ENCODE data around the gene GPR27. TPM values are rescaled to one million over a fixed set of nuclear protein-coding genes. Genes with fewer than 3 reads are reported as not detected.

Gene GPR27
- total RNA-seq, 1 donor from 2014 or later: not detected

DNA sequence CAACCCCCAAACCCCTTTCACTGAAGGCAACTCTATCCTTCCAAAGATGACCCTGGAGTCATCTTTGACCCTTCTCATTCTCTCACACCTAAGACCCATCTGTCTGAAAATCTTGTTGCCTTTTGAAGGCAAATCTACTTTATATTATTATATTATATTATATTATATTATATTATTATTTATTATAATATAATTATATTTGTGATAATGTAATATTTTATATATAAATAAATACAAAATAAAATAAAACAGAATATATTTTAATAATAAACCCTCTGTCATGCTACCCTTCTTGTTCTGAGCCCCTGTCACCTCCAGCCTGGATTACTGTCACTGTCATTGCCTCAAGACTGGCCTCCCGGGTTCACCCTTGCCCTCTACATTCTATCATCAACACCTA lies 36.3 kb downstream of the GPR27 start:
- CTCF ChIA-PET: no interaction called here
- peaks cover 35% of the 10 kb centered on the region for H3K27me3 Mint-ChIP-seq
- no peaks in the 10 kb centered on the region for H3K36me3 Mint-ChIP-seq (ENCODE audit: low read depth)
- no peaks in the 10 kb centered on the region for H3K9me3 Mint-ChIP-seq
- H3K4me1 Mint-ChIP-seq: peaks cover 8% of the 10 kb centered on the region
- intact Hi-C loops (cut with micrococcal nuclease): no loop called here
- H3K4me3 Mint-ChIP-seq: no peak overlapping the region
- H3K27ac Mint-ChIP-seq: no peak overlapping the region
- TF ChIP-seq, protein P1, sequence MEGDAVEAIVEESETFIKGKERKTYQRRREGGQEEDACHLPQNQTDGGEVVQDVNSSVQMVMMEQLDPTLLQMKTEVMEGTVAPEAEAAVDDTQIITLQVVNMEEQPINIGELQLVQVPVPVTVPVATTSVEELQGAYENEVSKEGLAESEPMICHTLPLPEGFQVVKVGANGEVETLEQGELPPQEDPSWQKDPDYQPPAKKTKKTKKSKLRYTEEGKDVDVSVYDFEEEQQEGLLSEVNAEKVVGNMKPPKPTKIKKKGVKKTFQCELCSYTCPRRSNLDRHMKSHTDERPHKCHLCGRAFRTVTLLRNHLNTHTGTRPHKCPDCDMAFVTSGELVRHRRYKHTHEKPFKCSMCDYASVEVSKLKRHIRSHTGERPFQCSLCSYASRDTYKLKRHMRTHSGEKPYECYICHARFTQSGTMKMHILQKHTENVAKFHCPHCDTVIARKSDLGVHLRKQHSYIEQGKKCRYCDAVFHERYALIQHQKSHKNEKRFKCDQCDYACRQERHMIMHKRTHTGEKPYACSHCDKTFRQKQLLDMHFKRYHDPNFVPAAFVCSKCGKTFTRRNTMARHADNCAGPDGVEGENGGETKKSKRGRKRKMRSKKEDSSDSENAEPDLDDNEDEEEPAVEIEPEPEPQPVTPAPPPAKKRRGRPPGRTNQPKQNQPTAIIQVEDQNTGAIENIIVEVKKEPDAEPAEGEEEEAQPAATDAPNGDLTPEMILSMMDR (IDR thresholded peaks at IDR 0.05): no peak
- DNase-seq (no peak), ATAC-seq (ENCODE audit: low read depth) (no peak)
- POLR2A ChIA-PET: no interaction called here

DNA sequence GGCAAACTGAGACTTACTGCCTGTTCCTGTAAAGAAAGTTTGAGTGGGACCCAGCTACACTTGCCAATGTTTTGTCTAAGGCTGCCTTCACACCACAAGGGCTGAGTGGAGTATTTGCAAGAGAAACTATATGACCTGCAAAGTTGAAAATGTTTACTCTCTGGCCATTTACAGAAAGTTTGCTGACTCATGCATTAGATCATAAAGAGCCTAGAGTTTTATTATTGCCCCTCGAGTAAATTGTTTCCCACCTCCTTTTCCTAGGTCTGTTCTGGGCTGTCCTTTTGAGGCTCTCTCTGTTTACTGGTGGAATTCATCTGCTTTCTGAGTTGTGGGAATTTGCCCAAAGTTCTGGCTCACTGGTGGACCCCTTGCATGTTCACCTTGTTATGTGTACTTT lies 38.0 kb downstream of the GPR27 start:
- no peak overlapping the region for H3K4me3 Mint-ChIP-seq
- DNase-seq (no peak), ATAC-seq (ENCODE audit: low read depth) (no peak)
- ChIA-PET POLR2A (no interaction called here), CTCF (no interaction called here)
- intact Hi-C loops (cut with micrococcal nuclease): no loop called here
- H3K4me1 Mint-ChIP-seq: no peaks in the 10 kb centered on the region
- peaks cover 30% of the 10 kb centered on the region for H3K27me3 Mint-ChIP-seq
- H3K36me3 Mint-ChIP-seq (ENCODE audit: low read depth): no peaks in the 10 kb centered on the region
- no peak overlapping the region for H3K27ac Mint-ChIP-seq
- TF ChIP-seq, protein P1 (IDR thresholded peaks at IDR 0.05): no peak
- H3K9me3 Mint-ChIP-seq: no peaks in the 10 kb centered on the region

DNA sequence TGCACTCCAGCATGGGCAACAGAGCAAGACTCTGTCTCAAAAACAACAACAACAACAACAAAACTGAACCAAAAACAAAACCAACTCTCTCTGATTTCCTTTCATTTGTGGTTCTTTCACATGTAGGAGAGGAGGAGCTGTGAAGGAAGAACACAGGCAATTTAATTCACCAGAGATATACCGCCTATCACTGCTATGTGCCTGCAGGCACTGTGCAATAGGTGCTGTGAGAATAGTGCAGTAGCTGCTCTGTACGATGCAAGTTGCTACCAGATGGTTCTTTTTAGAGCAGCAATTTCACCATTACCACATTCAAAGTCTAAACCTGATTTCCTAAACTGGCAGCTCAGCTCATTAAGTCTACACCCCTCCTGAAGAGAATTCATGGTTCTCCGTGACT lies 42.6 kb downstream of the GPR27 start:
- TF ChIP-seq, protein P1 (IDR thresholded peaks at IDR 0.05): no peak
- ChIA-PET CTCF (no interaction called here), POLR2A (no interaction called here)
- H3K36me3 Mint-ChIP-seq (ENCODE audit: low read depth): no peaks in the 10 kb centered on the region
- intact Hi-C loops (cut with micrococcal nuclease): no loop called here
- H3K4me3 Mint-ChIP-seq: no peak overlapping the region
- no peak for DNase-seq
- ATAC-seq (ENCODE audit: low read depth): no peak
- no peaks in the 10 kb centered on the region for H3K9me3 Mint-ChIP-seq
- peaks cover 28% of the 10 kb centered on the region for H3K27me3 Mint-ChIP-seq
- no peaks in the 10 kb centered on the region for H3K4me1 Mint-ChIP-seq
- H3K27ac Mint-ChIP-seq: no peak overlapping the region

DNA sequence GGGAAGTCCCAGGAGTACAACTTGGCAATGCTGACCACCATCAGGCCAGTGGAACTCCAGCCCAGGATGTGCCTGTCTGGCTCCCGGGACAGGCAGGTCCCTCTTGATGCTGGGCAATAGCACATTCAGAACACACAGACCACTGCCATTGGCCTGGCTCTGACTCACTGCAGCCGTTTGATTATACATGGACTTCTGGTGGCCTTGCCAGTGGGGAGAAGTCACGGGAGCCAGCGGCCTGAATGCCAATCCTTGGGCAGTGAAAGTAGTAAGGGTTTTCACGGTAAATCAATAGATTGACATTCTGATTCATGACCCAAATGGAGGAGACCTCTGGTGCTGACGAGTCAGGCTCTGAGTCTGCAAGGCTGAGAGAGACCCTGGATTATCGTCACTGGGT lies 43.8 kb downstream of the GPR27 start:
- TF ChIP-seq, protein P1 (IDR thresholded peaks at IDR 0.05): no peak
- no peak for ATAC-seq (ENCODE audit: low read depth)
- ChIA-PET CTCF (no interaction called here), POLR2A (no interaction called here)
- Mint-ChIP-seq H3K9me3 (no peaks in the 10 kb centered on the region), H3K27ac (no peak overlapping the region), H3K36me3 (ENCODE audit: low read depth) (no peaks in the 10 kb centered on the region), H3K27me3 (peaks cover 34% of the 10 kb centered on the region), H3K4me1 (no peaks in the 10 kb centered on the region), H3K4me3 (no peak overlapping the region)
- DNase-seq: no peak
- intact Hi-C loops (cut with micrococcal nuclease): no loop called here

DNA sequence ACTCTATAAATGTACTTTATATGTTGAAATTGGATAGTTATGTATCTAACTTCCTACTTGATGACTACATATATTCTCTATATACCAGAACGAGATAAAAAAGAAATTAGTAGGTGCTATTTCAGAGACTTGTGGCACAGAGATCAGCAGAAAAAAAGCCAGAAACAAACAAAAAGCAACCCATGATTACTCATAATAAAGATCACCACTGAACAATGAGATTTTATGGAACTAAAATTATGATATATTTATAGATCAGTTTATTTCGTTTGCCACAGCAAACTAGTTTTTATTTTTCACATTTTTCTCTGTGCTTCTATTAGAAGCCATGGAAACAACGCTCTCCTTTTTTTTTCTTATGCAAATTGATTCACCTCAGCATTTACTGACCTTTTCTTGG lies 46.4 kb downstream of the GPR27 start:
- H3K27me3 Mint-ChIP-seq: peaks cover 34% of the 10 kb centered on the region
- POLR2A ChIA-PET: no interaction called here
- no peak overlapping the region for H3K27ac Mint-ChIP-seq
- H3K4me3 Mint-ChIP-seq: no peak overlapping the region
- no peak for DNase-seq
- no peaks in the 10 kb centered on the region for H3K36me3 Mint-ChIP-seq (ENCODE audit: low read depth)
- TF ChIP-seq, protein P1 (IDR thresholded peaks at IDR 0.05): no peak
- ATAC-seq (ENCODE audit: low read depth): no peak
- H3K9me3 Mint-ChIP-seq: no peaks in the 10 kb centered on the region
- CTCF ChIA-PET: no interaction called here
- no peaks in the 10 kb centered on the region for H3K4me1 Mint-ChIP-seq
- intact Hi-C loops (cut with micrococcal nuclease): no loop called here

Data from activated B cell treated with CpG ODN at 0.5 μM for 24 hours (primary cell).